HG03135 (cell line): ENCODE measurements around the gene TMEM178A.
"Not testable (repeated sequence)": the region's sequence is repeated elsewhere in the genome, so short reads cannot be mapped to it uniquely, and the experiment has no call there.

Source experiments
- ATAC-seq: cut with Tn5 transposase; IDR thresholded peaks from one replicate; pipeline ENCODE4 v1.9.1; 2021; ENCODE audit warnings: mild to moderate bottlenecking, moderate library complexity; ENCODE audit not compliant: unreplicated experiment

The TMEM178A gene

GRCh38 chr2:39665811-39666490 is at the start of gene TMEM178A:
TSS of gene TMEM178A (plus strand) at chr2:39665917. CDS start at chr2:39665975, 58 bp downstream.
- ATAC-seq, result no peak

GRCh38 chr2:39618236-39618635 is 47.5 kb upstream of the TMEM178A start:
- ATAC-seq, result no peak

- no peak for ATAC-seq
Measured at GRCh38 chr2:39618736-39619135, 47.0 kb upstream of the TMEM178A start.

DNA sequence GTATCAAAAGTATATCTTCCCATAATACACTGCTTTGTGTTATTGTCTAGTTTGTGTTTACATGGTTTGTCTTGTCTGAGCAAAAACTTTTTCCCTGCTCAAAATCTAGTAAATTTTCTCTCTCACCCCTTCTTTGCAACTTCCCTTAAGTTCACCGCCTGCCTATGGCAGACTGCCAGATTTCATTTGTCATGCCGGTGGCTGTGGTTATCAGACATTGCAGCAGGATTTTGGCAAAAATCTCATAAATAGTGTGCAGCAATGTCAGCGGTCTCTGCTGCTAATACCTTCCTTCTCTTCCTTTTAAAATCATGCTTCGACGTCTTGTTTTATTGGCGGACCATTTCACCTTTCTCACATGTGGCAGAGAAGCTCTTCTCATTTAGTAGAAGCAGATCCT is 45.6 kb upstream of the TMEM178A start:
- no peak for ATAC-seq

GRCh38 chr2:39621596-39621995 is 44.1 kb upstream of the TMEM178A start:
- ATAC-seq, result no peak

- no peak for ATAC-seq
Measured at GRCh38 chr2:39622860-39623259, 42.9 kb upstream of the TMEM178A start.

- no peak for ATAC-seq
Measured at GRCh38 chr2:39623917-39624316, 41.8 kb upstream of the TMEM178A start.

- no peak for ATAC-seq
Measured at GRCh38 chr2:39625193-39625926, 40.4 kb upstream of the TMEM178A start.

- ATAC-seq, result no peak
Measured at GRCh38 chr2:39625927-39626270, 39.8 kb upstream of the TMEM178A start.

- ATAC-seq, result not testable (repeated sequence)
Measured at GRCh38 chr2:39628346-39628745, 37.4 kb upstream of the TMEM178A start.

- no peak for ATAC-seq
Measured at GRCh38 chr2:39629646-39630045, 36.1 kb upstream of the TMEM178A start.

DNA sequence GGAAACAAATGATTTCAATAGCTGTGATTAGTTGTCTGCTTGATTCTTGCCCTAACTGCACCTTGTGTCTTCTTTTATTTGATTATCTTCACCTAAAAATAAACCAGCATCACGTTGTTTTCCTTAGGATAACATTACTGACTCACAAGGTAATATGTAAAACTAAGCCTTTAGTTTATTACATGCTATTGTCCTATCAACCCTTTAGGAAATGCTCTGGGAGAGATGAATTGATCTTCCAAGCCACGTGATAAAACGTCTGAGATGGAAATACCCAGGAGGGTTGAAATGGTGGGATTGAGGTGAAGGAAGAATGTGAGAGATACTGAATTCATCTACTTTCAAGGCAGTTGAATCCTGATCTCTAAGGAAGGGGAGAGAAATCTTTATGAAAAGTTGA is 34.5 kb upstream of the TMEM178A start:
- no peak for ATAC-seq

DNA sequence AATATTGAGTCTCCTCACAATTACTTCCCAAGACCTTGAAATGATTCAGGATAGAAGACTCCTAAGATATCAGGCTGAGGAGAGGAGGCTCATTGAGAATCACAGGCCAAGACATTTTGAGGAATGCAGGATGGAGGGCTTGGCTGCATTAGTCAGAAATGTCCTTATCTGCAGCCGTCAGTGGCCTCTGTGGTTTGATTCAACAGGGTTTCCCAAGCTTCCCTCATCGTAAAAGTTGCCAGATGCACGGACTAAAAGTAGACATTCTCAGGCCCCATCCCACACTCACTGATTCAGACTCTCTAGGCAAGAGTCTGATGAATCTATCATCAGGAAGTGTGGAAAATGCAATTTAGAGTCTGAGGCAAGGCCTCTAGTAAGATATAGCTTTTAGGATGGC is 34.0 kb upstream of the TMEM178A start:
- no peak for ATAC-seq

- ATAC-seq, result no peak
Measured at GRCh38 chr2:39632876-39633275, 32.8 kb upstream of the TMEM178A start.

DNA sequence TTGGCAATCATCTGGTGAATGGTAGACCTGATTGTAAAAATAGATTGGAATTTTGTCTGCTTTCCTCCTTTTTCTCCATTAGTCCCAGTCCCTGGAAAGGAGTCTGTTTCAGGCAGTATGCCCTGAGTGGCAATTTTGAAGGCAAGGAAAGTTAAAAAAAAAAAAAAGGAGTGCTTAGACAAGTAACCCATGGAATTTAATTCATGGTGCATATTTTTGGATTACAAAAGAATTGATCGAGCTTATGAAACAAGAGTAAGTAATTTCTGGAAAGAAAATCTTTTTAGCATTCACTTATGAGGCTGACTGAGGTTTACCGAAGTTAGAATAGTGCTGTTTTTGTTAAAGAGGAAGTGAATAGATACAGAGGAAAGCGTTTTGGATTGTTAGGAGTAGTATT is 29.4 kb upstream of the TMEM178A start:
- no peak for ATAC-seq

- ATAC-seq, result no peak
Measured at GRCh38 chr2:39638581-39638980, 27.1 kb upstream of the TMEM178A start.

GRCh38 chr2:39640107-39640506 is 25.6 kb upstream of the TMEM178A start:
- no peak for ATAC-seq

DNA sequence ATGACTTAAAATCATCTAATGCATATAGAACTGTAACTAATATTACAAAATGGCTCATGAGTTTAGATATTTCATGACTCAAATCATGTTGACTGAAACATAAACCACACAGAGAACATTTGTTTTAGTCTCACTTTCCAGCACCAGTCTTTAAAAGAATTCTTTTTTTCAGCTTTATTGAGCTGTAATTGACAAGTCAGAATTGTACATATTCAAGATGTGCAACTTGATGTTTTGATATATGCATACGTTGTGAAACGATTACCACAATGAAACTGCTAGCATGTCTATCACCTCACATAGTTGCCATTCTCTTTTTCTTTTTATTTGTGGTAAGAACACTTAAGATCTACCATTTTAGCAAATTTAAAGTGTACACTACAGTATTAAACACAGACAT is 25.0 kb upstream of the TMEM178A start:
- ATAC-seq, result no peak

GRCh38 chr2:39641635-39642034 is 24.1 kb upstream of the TMEM178A start:
- no peak for ATAC-seq

GRCh38 chr2:39642051-39642718 is 23.5 kb upstream of the TMEM178A start:
- no peak for ATAC-seq

- ATAC-seq, result no peak
Measured at GRCh38 chr2:39645826-39646225, 19.9 kb upstream of the TMEM178A start.

- no peak for ATAC-seq
Measured at GRCh38 chr2:39646267-39646666, 19.4 kb upstream of the TMEM178A start.
